Measurements from ENCODE around the gene EVX1.

The EVX1 gene

DNA sequence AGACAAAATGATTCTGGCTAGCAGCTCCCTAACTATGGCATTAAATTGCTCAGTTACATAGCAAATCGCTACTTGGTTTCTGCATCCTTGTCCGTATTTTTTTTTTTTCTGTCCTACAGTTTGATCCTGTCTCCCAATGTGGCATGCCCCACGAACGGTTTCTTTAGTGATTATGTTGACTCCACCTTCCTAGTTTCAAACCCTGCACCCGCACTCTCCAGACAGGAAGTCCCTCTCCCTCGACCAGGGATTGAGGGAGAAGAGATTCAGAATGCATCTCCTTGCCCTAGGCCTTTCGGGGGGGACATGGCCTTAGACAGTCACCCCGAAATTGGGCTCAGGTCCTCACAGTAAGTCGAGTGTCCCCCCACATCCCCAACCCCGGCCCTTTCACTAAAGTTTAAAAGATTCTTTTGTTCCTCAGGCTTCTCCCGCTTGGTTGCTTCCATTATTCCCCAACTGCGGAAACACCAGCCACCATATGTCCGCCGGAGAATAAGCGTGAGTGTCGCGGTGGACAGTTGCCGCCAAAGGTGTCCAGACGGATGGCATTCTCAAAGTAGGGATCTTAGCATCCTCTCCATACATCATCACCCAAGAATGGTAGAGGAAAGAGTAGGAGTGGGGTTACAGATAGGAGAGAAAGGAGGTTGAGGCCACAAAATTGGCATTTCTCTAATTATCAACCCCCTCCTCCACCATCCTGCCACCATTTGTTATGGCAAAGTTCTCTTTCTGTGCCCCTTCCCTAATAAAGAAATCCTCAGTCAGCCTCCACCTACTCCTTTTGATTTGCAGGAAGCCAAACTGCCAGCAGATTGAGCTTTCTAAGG is 7.3 kb downstream of the EVX1 start:
- no peaks in the 10 kb centered on the region for H3K27me3 ChIP-seq (ENCODE audit: low read length)
- H3K9me3 ChIP-seq (ENCODE audit: insufficient read depth, low read length): no peaks in the 10 kb centered on the region
- H3F3A ChIP-seq (ENCODE audit: insufficient read depth): no peaks in the 10 kb centered on the region
- no peak overlapping the region for H3K9ac ChIP-seq (ENCODE audit: low read length)
- no peak overlapping the region for H2AFZ ChIP-seq (ENCODE audit: low read depth, low read length, severe bottlenecking)
- no peak overlapping the region for H3K4me2 ChIP-seq (ENCODE audit: low read depth, low read length, poor library complexity, severe bottlenecking)
- no peaks in the 10 kb centered on the region for H3K36me3 ChIP-seq (ENCODE audit: low read length)
- H3K27ac ChIP-seq (ENCODE audit: low read depth, low read length): no peak overlapping the region
- H4K20me1 ChIP-seq (ENCODE audit: low read depth, low read length): no peaks in the 10 kb centered on the region
- no peaks in the 10 kb centered on the region for H3K79me2 ChIP-seq (ENCODE audit: insufficient read depth, low read length)
- H3K4me3 ChIP-seq (ENCODE audit: insufficient read depth, low read length, poor library complexity, severe bottlenecking): no peak overlapping the region
- no peaks in the 10 kb centered on the region for H3K9me2 ChIP-seq (replicated peaks; ENCODE audit: insufficient read depth, low read length)
- TF ChIP-seq EZH2phosphoT487 (conservative IDR thresholded peaks at IDR 0.05; ENCODE audit: low read length): no peak
- TF ChIP-seq, protein P1, sequence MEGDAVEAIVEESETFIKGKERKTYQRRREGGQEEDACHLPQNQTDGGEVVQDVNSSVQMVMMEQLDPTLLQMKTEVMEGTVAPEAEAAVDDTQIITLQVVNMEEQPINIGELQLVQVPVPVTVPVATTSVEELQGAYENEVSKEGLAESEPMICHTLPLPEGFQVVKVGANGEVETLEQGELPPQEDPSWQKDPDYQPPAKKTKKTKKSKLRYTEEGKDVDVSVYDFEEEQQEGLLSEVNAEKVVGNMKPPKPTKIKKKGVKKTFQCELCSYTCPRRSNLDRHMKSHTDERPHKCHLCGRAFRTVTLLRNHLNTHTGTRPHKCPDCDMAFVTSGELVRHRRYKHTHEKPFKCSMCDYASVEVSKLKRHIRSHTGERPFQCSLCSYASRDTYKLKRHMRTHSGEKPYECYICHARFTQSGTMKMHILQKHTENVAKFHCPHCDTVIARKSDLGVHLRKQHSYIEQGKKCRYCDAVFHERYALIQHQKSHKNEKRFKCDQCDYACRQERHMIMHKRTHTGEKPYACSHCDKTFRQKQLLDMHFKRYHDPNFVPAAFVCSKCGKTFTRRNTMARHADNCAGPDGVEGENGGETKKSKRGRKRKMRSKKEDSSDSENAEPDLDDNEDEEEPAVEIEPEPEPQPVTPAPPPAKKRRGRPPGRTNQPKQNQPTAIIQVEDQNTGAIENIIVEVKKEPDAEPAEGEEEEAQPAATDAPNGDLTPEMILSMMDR (IDR thresholded peaks at IDR 0.05; ENCODE audit: insufficient read depth, low read length, poor library complexity, severe bottlenecking): no peak

DNA sequence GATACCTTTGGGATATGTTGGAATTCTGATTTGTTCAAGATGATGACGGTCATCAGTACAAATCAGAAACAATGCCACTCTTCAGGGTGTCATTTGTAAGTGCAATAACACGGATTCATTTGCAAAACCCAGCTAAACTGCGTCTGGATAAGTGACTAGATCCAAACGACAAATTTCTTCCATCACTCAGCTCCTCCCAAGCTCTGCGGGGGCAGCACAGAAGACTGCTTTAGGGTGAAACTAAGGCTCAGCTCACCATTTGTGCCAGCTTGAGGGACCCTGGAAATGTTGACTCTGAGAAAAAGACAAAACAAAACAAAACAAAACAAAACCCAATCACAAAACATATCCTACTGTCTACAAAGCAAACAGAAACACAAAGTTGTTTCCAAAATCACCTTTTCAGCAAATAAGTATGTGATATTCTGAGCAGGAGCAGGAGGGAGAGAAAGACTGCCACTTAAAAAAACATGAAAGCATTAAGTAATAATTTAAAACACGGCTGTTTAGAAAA is 8.0 kb downstream of the EVX1 start:
- H3K27me3 ChIP-seq (ENCODE audit: low read length): no peaks in the 10 kb centered on the region

DNA sequence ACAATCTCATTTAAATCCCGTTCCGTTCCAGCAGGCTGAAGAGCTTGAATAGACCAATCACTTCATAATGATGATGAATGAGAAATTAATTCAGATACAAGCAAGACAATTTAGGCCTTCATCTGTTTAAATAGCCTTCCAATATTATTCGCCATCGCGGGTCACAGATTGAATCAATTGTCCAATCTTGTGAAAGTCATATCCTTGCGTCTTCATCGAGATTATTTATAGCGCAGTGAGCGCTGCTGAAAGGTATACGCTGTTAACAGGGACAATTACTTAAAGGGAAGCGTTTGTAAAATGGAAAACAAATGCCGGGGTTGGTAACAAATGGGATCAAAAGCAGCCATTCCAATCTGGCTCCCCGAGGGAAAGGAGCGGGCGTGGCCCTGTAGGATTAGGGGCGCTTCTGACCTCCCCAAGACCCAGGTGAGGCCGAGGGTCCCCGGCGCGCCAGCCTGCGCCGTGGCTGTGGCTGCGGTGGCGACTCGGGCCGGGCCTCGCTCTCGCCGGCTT is 8.6 kb downstream of the EVX1 start:
- H3K9ac ChIP-seq (ENCODE audit: low read length): no peak overlapping the region
- no peak overlapping the region for H3K4me2 ChIP-seq (ENCODE audit: low read depth, low read length, poor library complexity, severe bottlenecking)
- H4K20me1 ChIP-seq (ENCODE audit: low read depth, low read length): no peaks in the 10 kb centered on the region
- no peak for TF ChIP-seq EZH2phosphoT487 (conservative IDR thresholded peaks at IDR 0.05; ENCODE audit: low read length)
- TF ChIP-seq, protein P1 (IDR thresholded peaks at IDR 0.05; ENCODE audit: insufficient read depth, low read length, poor library complexity, severe bottlenecking): no peak
- H3K27me3 ChIP-seq (ENCODE audit: low read length): no peaks in the 10 kb centered on the region
- H3F3A ChIP-seq (ENCODE audit: insufficient read depth): no peaks in the 10 kb centered on the region
- no peaks in the 10 kb centered on the region for H3K9me2 ChIP-seq (replicated peaks; ENCODE audit: insufficient read depth, low read length)
- no peaks in the 10 kb centered on the region for H3K9me3 ChIP-seq (ENCODE audit: insufficient read depth, low read length)
- H3K4me3 ChIP-seq (ENCODE audit: insufficient read depth, low read length, poor library complexity, severe bottlenecking): no peak overlapping the region
- no peak overlapping the region for H3K27ac ChIP-seq (ENCODE audit: low read depth, low read length)
- H3K36me3 ChIP-seq (ENCODE audit: low read length): no peaks in the 10 kb centered on the region
- no peak overlapping the region for H2AFZ ChIP-seq (ENCODE audit: low read depth, low read length, severe bottlenecking)
- no peaks in the 10 kb centered on the region for H3K79me2 ChIP-seq (ENCODE audit: insufficient read depth, low read length)

More for the DNA sequence above, 8.0 kb downstream of the EVX1 start:
- Histone ChIP-seq H2AFZ (ENCODE audit: low read depth, low read length, severe bottlenecking) (no peak overlapping the region), H3K9ac (ENCODE audit: low read length) (no peak overlapping the region), H4K20me1 (ENCODE audit: low read depth, low read length) (no peaks in the 10 kb centered on the region), H3K36me3 (ENCODE audit: low read length) (no peaks in the 10 kb centered on the region), H3K9me2 (replicated peaks; ENCODE audit: insufficient read depth, low read length) (no peaks in the 10 kb centered on the region), H3K9me3 (ENCODE audit: insufficient read depth, low read length) (no peaks in the 10 kb centered on the region), H3F3A (ENCODE audit: insufficient read depth) (no peaks in the 10 kb centered on the region), H3K4me2 (ENCODE audit: low read depth, low read length, poor library complexity, severe bottlenecking) (no peak overlapping the region), H3K27ac (ENCODE audit: low read depth, low read length) (no peak overlapping the region), H3K79me2 (ENCODE audit: insufficient read depth, low read length) (no peaks in the 10 kb centered on the region), H3K4me3 (ENCODE audit: insufficient read depth, low read length, poor library complexity, severe bottlenecking) (no peak overlapping the region)
- no peak for TF ChIP-seq EZH2phosphoT487 (conservative IDR thresholded peaks at IDR 0.05; ENCODE audit: low read length)
- TF ChIP-seq, protein P1 (IDR thresholded peaks at IDR 0.05; ENCODE audit: insufficient read depth, low read length, poor library complexity, severe bottlenecking): no peak
